ENCODE measurements around the gene SLC25A14. TPM values are rescaled to one million over a fixed set of nuclear protein-coding genes. Genes with fewer than 3 reads are reported as not detected.

SLC25A14 gene
- total RNA-seq, 2 donors from 2014 or later = 3.4 to 8.2 TPM

DNA sequence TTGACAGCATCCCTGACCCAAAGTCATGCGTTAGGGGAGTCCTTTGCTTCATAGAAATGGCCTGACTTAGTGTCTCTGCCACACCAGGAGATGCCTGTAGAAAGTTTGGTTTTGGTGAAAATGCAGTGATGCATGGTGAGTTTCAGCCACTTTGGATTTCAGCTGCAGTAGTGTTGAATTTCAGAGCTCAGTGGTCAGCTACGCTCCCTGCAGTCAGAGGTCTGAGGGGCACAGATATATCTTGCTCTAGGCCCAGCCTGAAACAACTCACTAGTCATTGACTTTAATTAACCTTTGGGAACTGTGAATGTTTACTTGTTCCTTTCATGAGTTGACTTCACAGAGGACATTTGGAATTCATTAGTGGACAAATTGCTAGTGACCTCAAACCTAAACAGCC, 79.5 kb downstream of the SLC25A14 start:
- no peaks in the 10 kb centered on the region for H3K36me3 ChIP-seq
- no peaks in the 10 kb centered on the region for H3K9me3 ChIP-seq
- TF ChIP-seq, protein P1, sequence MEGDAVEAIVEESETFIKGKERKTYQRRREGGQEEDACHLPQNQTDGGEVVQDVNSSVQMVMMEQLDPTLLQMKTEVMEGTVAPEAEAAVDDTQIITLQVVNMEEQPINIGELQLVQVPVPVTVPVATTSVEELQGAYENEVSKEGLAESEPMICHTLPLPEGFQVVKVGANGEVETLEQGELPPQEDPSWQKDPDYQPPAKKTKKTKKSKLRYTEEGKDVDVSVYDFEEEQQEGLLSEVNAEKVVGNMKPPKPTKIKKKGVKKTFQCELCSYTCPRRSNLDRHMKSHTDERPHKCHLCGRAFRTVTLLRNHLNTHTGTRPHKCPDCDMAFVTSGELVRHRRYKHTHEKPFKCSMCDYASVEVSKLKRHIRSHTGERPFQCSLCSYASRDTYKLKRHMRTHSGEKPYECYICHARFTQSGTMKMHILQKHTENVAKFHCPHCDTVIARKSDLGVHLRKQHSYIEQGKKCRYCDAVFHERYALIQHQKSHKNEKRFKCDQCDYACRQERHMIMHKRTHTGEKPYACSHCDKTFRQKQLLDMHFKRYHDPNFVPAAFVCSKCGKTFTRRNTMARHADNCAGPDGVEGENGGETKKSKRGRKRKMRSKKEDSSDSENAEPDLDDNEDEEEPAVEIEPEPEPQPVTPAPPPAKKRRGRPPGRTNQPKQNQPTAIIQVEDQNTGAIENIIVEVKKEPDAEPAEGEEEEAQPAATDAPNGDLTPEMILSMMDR (IDR thresholded peaks at IDR 0.05) = no peak
- H3K4me1 ChIP-seq = no peaks in the 10 kb centered on the region
- H3K4me3 ChIP-seq = no peak overlapping the region
- no peak overlapping the region for H3K27ac ChIP-seq
- DNase-seq (ENCODE audit: low spot score) = no peak
- H3K27me3 ChIP-seq = no peaks in the 10 kb centered on the region

Other genes starting within 250 kb of the SLC25A14 start
- 1 to 10 TPM; 4.1 to 8.6 TPM for gene ELF4, start 229.4 kb upstream of the SLC25A14 start, total RNA-seq
- 10 to 100 TPM; 35.6 to 86.9 TPM for gene AIFM1, start 174.1 kb upstream of the SLC25A14 start, total RNA-seq
- 10 to 100 TPM in 1 of 2 donors, 1 to 10 TPM in 1; 8.3 to 13.4 TPM for gene RAB33A, start 168.0 kb upstream of the SLC25A14 start, total RNA-seq
- 1 to 10 TPM; 2.3 to 2.5 TPM for gene ZNF280C, start 71.0 kb upstream of the SLC25A14 start, total RNA-seq
- not detected for gene GPR119, start 45.8 kb downstream of the SLC25A14 start, total RNA-seq
- 10 to 100 TPM in 1 of 2 donors, 1 to 10 TPM in 1; 8.0 to 15.8 TPM for gene RBMX2, start 62.1 kb downstream of the SLC25A14 start, total RNA-seq